IMR-90 (cell line): ENCODE results near the gene GALNT9. TPM values are rescaled to one million over a fixed set of nuclear protein-coding genes. Genes with fewer than 3 reads are reported as not detected.

Experiments used
- ATAC-seq: fragments of 200-7000 bp; cut with Tn5 transposase; 2 replicates; pipeline ENCODE4 v1.9.1; 2020; ENCODE audit warnings: low read depth, mild to moderate bottlenecking, moderate library complexity
- BruUV-seq: library from RNA; stranded (reverse); fragments of 400-500 nt; replicated peaks from 2 replicates; lab custom pipeline; 2021; lab: Mats Ljungman, UMichigan
- CTCF ChIA-PET: fragments of 300-600 bp; formaldehyde crosslinking; extraction: SDS; loops from one replicate; lab custom pipeline; 2021; ENCODE audit warnings: antibody characterized with exemption; lab: Yijun Ruan, JAX
- POLR2A ChIA-PET: fragments of 300-600 bp; sonication (Branson Sonifier 250); formaldehyde crosslinking; loops from one replicate; lab custom pipeline; 2022; ENCODE audit warnings: antibody characterized with exemption; ENCODE audit not compliant: unreplicated experiment; lab: Charles Lee
- DNase-seq: peaks from one replicate; pipeline ENCODE4 v3.0.0; 2013
- H2AFZ ChIP-seq: replicated peaks from 2 replicates; pipeline ENCODE3; 2013; ENCODE audit warnings: low read length, mild to moderate bottlenecking; ENCODE audit not compliant: poor library complexity
- H2AK5ac ChIP-seq: 2 replicates; pipeline ENCODE4 v1.6.1; 2013; ENCODE audit warnings: low read depth, low read length, inconsistent platforms
- H2AK9ac ChIP-seq: replicated peaks from 2 replicates; pipeline ENCODE3; 2013; ENCODE audit warnings: mild to moderate bottlenecking, low read depth, low read length, moderate library complexity; ENCODE audit not compliant: poor library complexity
- H2BK120ac ChIP-seq: 2 replicates; pipeline ENCODE4 v1.6.1; 2013; ENCODE audit warnings: low read depth, low read length, inconsistent platforms
- H2BK15ac ChIP-seq: 3 replicates; pipeline ENCODE4 v1.6.1; 2013; ENCODE audit warnings: low read depth, low read length, inconsistent platforms
- H2BK20ac ChIP-seq: 2 replicates; pipeline ENCODE4 v1.6.1; 2013; ENCODE audit warnings: low read depth, mild to moderate bottlenecking, inconsistent platforms, low read length, moderate library complexity
- H2BK5ac ChIP-seq: 2 replicates; pipeline ENCODE4 v1.6.1; 2013; ENCODE audit warnings: mild to moderate bottlenecking, low read depth, low read length, inconsistent platforms; ENCODE audit not compliant: poor library complexity, severe bottlenecking
- H3K14ac ChIP-seq: replicated peaks from 2 replicates; pipeline ENCODE4 v1.6.1; 2013; ENCODE audit warnings: low read depth, low read length, inconsistent platforms
- H3K18ac ChIP-seq: 2 replicates; pipeline ENCODE4 v1.6.1; 2013; ENCODE audit warnings: low read depth, low read length, control low read depth
- H3K23ac ChIP-seq: 2 replicates; pipeline ENCODE4 v1.6.1; 2013; ENCODE audit warnings: low read depth, low read length, inconsistent platforms
- H3K27ac ChIP-seq: 2 replicates; pipeline ENCODE4 v1.5.1; 2013; ENCODE audit warnings: mild to moderate bottlenecking, control low read depth, low read length; ENCODE audit not compliant: insufficient read depth
- H3K27me3 ChIP-seq: 2 replicates; pipeline ENCODE4 v1.6.1; 2013; ENCODE audit warnings: low read length; ENCODE audit not compliant: control insufficient read depth, insufficient read depth
- H3K36me3 ChIP-seq: 2 replicates; pipeline ENCODE4 v1.6.1; 2013; ENCODE audit warnings: low read length, mixed read lengths; ENCODE audit not compliant: control insufficient read depth, insufficient read depth
- H3K4ac ChIP-seq: 2 replicates; pipeline ENCODE4 v1.6.1; 2013; ENCODE audit warnings: low read depth, low read length, inconsistent platforms
- H3K4me1 ChIP-seq: 2 replicates; pipeline ENCODE4 v1.6.1; 2013; ENCODE audit warnings: low read length, mixed read lengths; ENCODE audit not compliant: control insufficient read depth, insufficient read depth
- H3K4me2 ChIP-seq: 2 replicates; pipeline ENCODE4 v1.6.1; 2013; ENCODE audit warnings: low read depth, mild to moderate bottlenecking, control low read depth, low read length, moderate library complexity
- H3K4me3 ChIP-seq: 2 replicates; pipeline ENCODE4 v1.5.1; 2013; ENCODE audit warnings: low read depth, mild to moderate bottlenecking, control low read depth, low read length, moderate library complexity; ENCODE audit not compliant: insufficient read depth
- H3K56ac ChIP-seq: 2 replicates; pipeline ENCODE4 v1.6.1; 2013; ENCODE audit warnings: low read length, inconsistent platforms; ENCODE audit not compliant: insufficient read depth; ENCODE audit errors: extremely low read depth
- H3K79me1 ChIP-seq, 2 experiments: 2 replicates each; pipeline ENCODE4 v1.6.1; 2013; ENCODE audit warnings: low read length in 2 of 2, inconsistent platforms in 1 of 2, low read depth in 1 of 2
- H3K9ac ChIP-seq: 2 replicates; pipeline ENCODE4 v1.6.1; 2013; ENCODE audit warnings: low read depth, low read length, control low read depth
- H3K9me1 ChIP-seq: 2 replicates; pipeline ENCODE4 v1.6.1; 2013; ENCODE audit warnings: low read length, inconsistent platforms; ENCODE audit not compliant: insufficient read depth
- H3K9me3 ChIP-seq: 2 replicates; pipeline ENCODE4 v1.6.1; 2013; ENCODE audit warnings: low read length; ENCODE audit not compliant: control insufficient read depth, insufficient read depth
- H4K20me1 ChIP-seq: 2 replicates; pipeline ENCODE4 v1.6.1; 2013; ENCODE audit warnings: low read length, inconsistent platforms; ENCODE audit not compliant: insufficient read depth
- H4K5ac ChIP-seq: 2 replicates; pipeline ENCODE4 v1.6.1; 2013; ENCODE audit warnings: mild to moderate bottlenecking, low read depth, low read length, control low read depth
- H4K8ac ChIP-seq, 2 experiments: 2 replicates each; pipeline ENCODE4 v1.6.1; 2013; ENCODE audit warnings: low read depth in 2 of 2, low read length in 2 of 2, control low read depth in 1 of 2, inconsistent platforms in 1 of 2
- H4K91ac ChIP-seq: 2 replicates; pipeline ENCODE4 v1.6.1; 2013; ENCODE audit warnings: low read depth, low read length, inconsistent platforms; ENCODE audit not compliant: insufficient read depth
- CEBPB ChIP-seq: IDR thresholded peaks from 2 replicates; pipeline ENCODE4 v1.6.1; 2012; ENCODE audit warnings: low read depth, low read length, improper control_type of control experiment
- ELK1 ChIP-seq: fragments of 150-350 bp; IDR thresholded peaks from 2 replicates; pipeline ENCODE4 v1.6.1; 2016; ENCODE audit warnings: low read depth, mild to moderate bottlenecking, low read length, moderate library complexity, borderline replicate concordance
- MAFK ChIP-seq: IDR thresholded peaks from 2 replicates; pipeline ENCODE4 v1.6.1; 2012; ENCODE audit warnings: low read depth, low read length, improper control_type of control experiment
- MXI1 ChIP-seq: IDR thresholded peaks from 2 replicates; pipeline ENCODE4 v1.6.1; 2012; ENCODE audit warnings: low read depth, mild to moderate bottlenecking, low read length, moderate library complexity, borderline replicate concordance
- POLR2A ChIP-seq: IDR thresholded peaks from 2 replicates; pipeline ENCODE4 v1.6.1; 2012; ENCODE audit warnings: mild to moderate bottlenecking, low read depth, low read length
- RAD21 ChIP-seq: IDR thresholded peaks from 2 replicates; pipeline ENCODE4 v1.6.1; 2012; ENCODE audit warnings: low read length, improper control_type of control experiment
- RFX5 ChIP-seq: IDR thresholded peaks from 2 replicates; pipeline ENCODE4 v1.8.0; 2012; ENCODE audit warnings: low read depth, mild to moderate bottlenecking, low read length, moderate library complexity
- WGBS, 2 experiments: methylation state at CpG; one replicate each; pipeline versions ENCODE4 v1.1.5 to v1.1.7; 2013; ENCODE audit warnings: missing lambda C conversion rate in 2 of 2; ENCODE audit not compliant: insufficient read length in 1 of 2; ENCODE audit errors: extremely low coverage in 2 of 2; 5-methylcytosine and 5-hydroxymethylcytosine counted together
- dilution Hi-C: fragments of 300-500 bp; cut with HindIII; formaldehyde crosslinking; loops from one replicate; pipeline ENCODE4 v1.14.3; 2018; ENCODE audit warnings: low sequenced_read_pairs; ENCODE audit not compliant: unreplicated experiment
- in situ Hi-C: fragments of 300-500 bp; cut with MboI; formaldehyde crosslinking; loops from 3 replicates; pipeline ENCODE4 v1.14.3; 2019; ENCODE audit warnings: low sequenced_read_pairs, inconsistent platforms, mixed read lengths
- intact Hi-C: fragments of 100-400 bp; cut with micrococcal nuclease; formaldehyde crosslinking; loops from 2 replicates; pipeline ENCODE4 v1.10.0; 2022
- polyA plus RNA-seq, 3 experiments: library from polyadenylated mRNA; depleted of rRNA; stranded (reverse); fragments of >200 nt; gene quantifications; 2 replicates each; pipeline ENCODE4 v1.2.3, GENCODE V29; 2012; ENCODE audit warnings: low replicate concordance in 1 of 3
- total RNA-seq: library from RNA; depleted of rRNA; stranded (reverse); fragments of >200 nt; gene quantifications from 2 replicates; pipeline ENCODE4 v1.2.3, GENCODE V29; 2012
- TF ChIP-seq, protein P1 (sequence below): conservative IDR thresholded peaks from 2 replicates; pipeline ENCODE4 v1.5.1; 2012; ENCODE audit warnings: mild to moderate bottlenecking, low read depth, low read length, improper control_type of control experiment

The GALNT9 gene
- total and polyA plus RNA-seq, 2 of the 4 experiments (the other 2 are of a cell fraction): under 0.01 to 0.12 TPM

DNA sequence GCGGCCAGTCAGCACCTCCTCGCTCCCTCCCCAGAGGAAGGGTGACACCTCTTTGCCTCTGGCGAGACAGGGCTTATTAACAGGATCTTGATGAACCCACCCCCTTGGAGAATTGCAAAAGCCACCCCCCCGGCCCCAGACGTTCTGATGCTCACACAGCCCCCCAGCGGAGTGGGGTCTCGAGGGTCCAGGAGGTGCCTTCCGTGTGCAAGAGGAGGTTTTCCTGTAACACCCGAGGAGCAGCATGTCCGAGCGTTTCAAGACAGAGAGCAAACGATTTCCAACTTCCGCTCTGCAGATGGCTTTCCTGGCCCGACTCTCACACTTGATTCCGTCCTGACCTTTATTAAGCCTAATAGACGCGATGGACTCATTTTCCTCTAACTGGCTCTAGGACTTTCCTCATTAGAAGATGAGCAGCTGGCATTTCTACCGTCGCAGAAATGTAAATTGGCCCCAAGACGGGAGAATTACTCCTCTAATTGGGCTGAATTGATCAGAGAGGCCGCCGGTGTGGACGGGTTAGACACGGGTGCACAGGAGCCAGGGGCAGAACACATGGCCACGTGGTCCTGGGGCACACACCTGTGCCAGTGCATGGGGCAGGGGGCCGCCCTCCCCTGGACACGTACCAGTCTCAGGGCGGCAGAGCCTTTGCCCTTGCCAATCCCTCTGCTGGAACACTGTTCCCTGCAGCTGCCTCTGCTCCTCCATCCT, 100.8 kb downstream of the GALNT9 start:
- H3K4me2 ChIP-seq: no peak overlapping the region
- ATAC-seq (no peak), DNase-seq (no peak)
- no peak overlapping the region for H2BK5ac ChIP-seq
- no peaks in the 10 kb centered on the region for H3K79me1 ChIP-seq
- no peak overlapping the region for H2AK5ac ChIP-seq
- no peaks in the 10 kb centered on the region for H3K9me1 ChIP-seq
- H2BK20ac ChIP-seq: no peak overlapping the region
- intact Hi-C loops: no loop called here
- in situ Hi-C loops: no loop called here
- H2AK9ac ChIP-seq: no peak overlapping the region
- H4K8ac ChIP-seq: no peak overlapping the region
- no peak overlapping the region for H2BK120ac ChIP-seq
- peaks cover 4% of the 10 kb centered on the region; the same call in 1 of the 2 replicates for H3K9me3 ChIP-seq
- H3K27ac ChIP-seq: no peak overlapping the region
- no peaks in the 10 kb centered on the region for H3K4me1 ChIP-seq
- H4K20me1 ChIP-seq: no peaks in the 10 kb centered on the region
- no peak overlapping the region for H3K14ac ChIP-seq
- H3K4ac ChIP-seq: no peak overlapping the region
- H3K56ac ChIP-seq: no peak overlapping the region
- dilution Hi-C loops: no loop called here
- H3K4me3 ChIP-seq: no peak overlapping the region
- H3K18ac ChIP-seq: no peak overlapping the region
- WGBS, 2 experiments: 62% methylated on average over 17 of the region's 28 CpGs; no CpG with 5 or more reads in 1 of the 2 experiments
- H4K91ac ChIP-seq: no peak overlapping the region
- CTCF ChIA-PET: no interaction called here
- TF ChIP-seq RAD21: no peak
- TF ChIP-seq POLR2A: no peak
- no peak for TF ChIP-seq MXI1
- no peak for TF ChIP-seq RFX5
- no peak for TF ChIP-seq MAFK
- TF ChIP-seq ELK1: no peak
- TF ChIP-seq, protein P1, sequence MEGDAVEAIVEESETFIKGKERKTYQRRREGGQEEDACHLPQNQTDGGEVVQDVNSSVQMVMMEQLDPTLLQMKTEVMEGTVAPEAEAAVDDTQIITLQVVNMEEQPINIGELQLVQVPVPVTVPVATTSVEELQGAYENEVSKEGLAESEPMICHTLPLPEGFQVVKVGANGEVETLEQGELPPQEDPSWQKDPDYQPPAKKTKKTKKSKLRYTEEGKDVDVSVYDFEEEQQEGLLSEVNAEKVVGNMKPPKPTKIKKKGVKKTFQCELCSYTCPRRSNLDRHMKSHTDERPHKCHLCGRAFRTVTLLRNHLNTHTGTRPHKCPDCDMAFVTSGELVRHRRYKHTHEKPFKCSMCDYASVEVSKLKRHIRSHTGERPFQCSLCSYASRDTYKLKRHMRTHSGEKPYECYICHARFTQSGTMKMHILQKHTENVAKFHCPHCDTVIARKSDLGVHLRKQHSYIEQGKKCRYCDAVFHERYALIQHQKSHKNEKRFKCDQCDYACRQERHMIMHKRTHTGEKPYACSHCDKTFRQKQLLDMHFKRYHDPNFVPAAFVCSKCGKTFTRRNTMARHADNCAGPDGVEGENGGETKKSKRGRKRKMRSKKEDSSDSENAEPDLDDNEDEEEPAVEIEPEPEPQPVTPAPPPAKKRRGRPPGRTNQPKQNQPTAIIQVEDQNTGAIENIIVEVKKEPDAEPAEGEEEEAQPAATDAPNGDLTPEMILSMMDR: no peak
- no peak for TF ChIP-seq CEBPB
- H2AFZ ChIP-seq: no peak overlapping the region
- no peak overlapping the region for H4K5ac ChIP-seq
- no peak overlapping the region for H2BK15ac ChIP-seq
- POLR2A ChIA-PET: no interaction called here
- H3K23ac ChIP-seq: no peak overlapping the region
- no TSS peak for BruUV-seq
- no peaks in the 10 kb centered on the region for H3K36me3 ChIP-seq
- peaks cover 5% of the 10 kb centered on the region; the same call in 1 of the 2 replicates for H3K27me3 ChIP-seq
- H3K9ac ChIP-seq: no peak overlapping the region
